AG08396 (cell line): ENCODE data around the gene PGC.

Experiments used
- DNase-seq: peaks from one replicate; pipeline ENCODE4 v3.0.0; 2012; ENCODE audit warnings: low spot score, mixed read lengths

PGC gene

GRCh38 chr6:41746107-41746506 lies 1.1 kb downstream of the PGC start:
- DNase-seq = no peak

- no peak for DNase-seq
Observed at GRCh38 chr6:41744236-41744787, 2.9 kb downstream of the PGC start.

GRCh38 chr6:41743406-41744235 lies 3.6 kb downstream of the PGC start:
- no peak for DNase-seq

- no peak for DNase-seq
Observed at GRCh38 chr6:41741625-41742490, 5.3 kb downstream of the PGC start.

GRCh38 chr6:41740366-41741162 lies 6.6 kb downstream of the PGC start:
- no peak for DNase-seq

GRCh38 chr6:41739041-41739440 lies 8.2 kb downstream of the PGC start:
- DNase-seq = no peak

- DNase-seq = no peak
Observed at GRCh38 chr6:41737591-41738130, 9.5 kb downstream of the PGC start.

GRCh38 chr6:41736800-41737555 lies 10.2 kb downstream of the PGC start:
- DNase-seq = no peak

GRCh38 chr6:41736186-41736733 lies 10.9 kb downstream of the PGC start:
- DNase-seq = no peak

GRCh38 chr6:41735427-41736185 lies 11.6 kb downstream of the PGC start, which contains the start of gene TFEB:
Gene TFEB (minus strand): TSS chr6:41735608. CDS start chr6:41691213, 44,395 bp downstream.
- DNase-seq = peak; percentile 98

GRCh38 chr6:41734666-41735426 lies 12.4 kb downstream of the PGC start:
- DNase-seq = peak; percentile 89

GRCh38 chr6:41733707-41734665 lies 13.2 kb downstream of the PGC start:
- DNase-seq = peak; percentile 92

GRCh38 chr6:41733360-41733706 lies 13.9 kb downstream of the PGC start:
- DNase-seq = no peak

- DNase-seq = no peak
Observed at GRCh38 chr6:41732591-41733359, 14.4 kb downstream of the PGC start.

GRCh38 chr6:41732149-41732548 lies 15.0 kb downstream of the PGC start:
- no peak for DNase-seq

GRCh38 chr6:41731561-41732086 lies 15.6 kb downstream of the PGC start:
- DNase-seq = no peak
